ENCODE results near the gene TIMM23. TPM values are rescaled to one million over a fixed set of nuclear protein-coding genes. Genes with fewer than 3 reads are reported as not detected.
"Not testable (repeated sequence)": the region's sequence is repeated elsewhere in the genome, so short reads cannot be mapped to it uniquely, and the experiment has no call there.

The TIMM23 gene, protein sequence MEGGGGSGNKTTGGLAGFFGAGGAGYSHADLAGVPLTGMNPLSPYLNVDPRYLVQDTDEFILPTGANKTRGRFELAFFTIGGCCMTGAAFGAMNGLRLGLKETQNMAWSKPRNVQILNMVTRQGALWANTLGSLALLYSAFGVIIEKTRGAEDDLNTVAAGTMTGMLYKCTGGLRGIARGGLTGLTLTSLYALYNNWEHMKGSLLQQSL
- total RNA-seq (2022) (85.2 and 89.9 TPM in 2 replicates), Bru-seq, nascent RNA (percentile 95 among the genes with signal in this experiment), BruChase-seq, experiment 1, labeled RNA remaining after a 6-hour chase (percentile 86 among the genes with signal in this experiment), BruChase-seq, experiment 2, labeled RNA remaining after a 2-hour chase (percentile 88 among the genes with signal in this experiment)
- long read RNA-seq, transcript TIMM23-201 (7 exons, 1,222 nt), result major isoform, 157 of 178 reads
- long read RNA-seq, partial matches to known transcripts, result 1 of 178 reads
- long read RNA-seq, other reads (novel, unspliced or antisense), result 20 of 178 reads

DNA sequence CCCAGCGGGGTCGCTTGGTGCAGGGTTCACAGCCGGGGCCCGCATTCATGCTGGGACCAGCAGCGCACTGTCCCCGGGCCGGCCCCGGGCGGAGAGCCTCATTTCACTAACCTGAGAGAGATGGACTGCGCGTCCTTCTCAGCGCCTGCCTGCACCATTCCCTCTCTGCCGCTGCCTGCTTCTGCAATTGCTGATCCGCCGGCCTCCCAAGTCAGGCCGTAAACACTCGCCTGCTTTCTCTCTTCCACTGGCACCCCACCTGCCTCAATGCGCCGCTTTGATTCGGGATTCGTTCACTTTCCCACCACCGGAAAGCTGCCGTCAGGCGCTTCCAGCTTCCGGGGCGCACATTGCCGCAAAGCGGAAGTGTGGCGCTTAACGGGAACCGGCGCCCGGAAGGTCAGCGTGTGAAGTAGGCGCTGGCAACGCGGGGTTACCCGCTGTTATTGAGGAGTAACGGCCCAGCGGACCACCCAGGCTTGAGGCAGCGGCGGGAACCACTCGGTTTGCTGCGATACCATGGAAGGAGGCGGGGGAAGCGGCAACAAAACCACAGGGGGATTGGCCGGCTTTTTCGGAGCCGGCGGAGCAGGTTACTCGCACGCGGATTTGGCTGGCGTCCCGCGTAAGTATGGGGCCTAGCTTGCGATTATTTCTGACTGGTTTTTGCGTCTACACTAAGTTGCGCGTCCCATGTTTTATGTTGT lies at the start of gene TIMM23:
Gene TIMM23, plus strand, starts transcription at position 384 of the 707 bp plus-strand sequence. Its CDS starts 136 bp downstream, at position 520.
- H3K9me3 Mint-ChIP-seq (ENCODE audit: unreplicated experiment); H3K36me3 Mint-ChIP-seq (ENCODE audit: insufficient read depth, unreplicated experiment); H3K27me3 Mint-ChIP-seq (ENCODE audit: insufficient read depth, unreplicated experiment); intact Hi-C loops (cut with micrococcal nuclease): not testable (repeated sequence)
- ChIA-PET CTCF (interaction anchor here (0.7 to 1.8 kb wide), 2 partner anchors 49 to 525 kb away, joined by 4 read pairs; no protein-coding TSS in a partner anchor), POLR2A (interaction anchor here (0.7 to 2.4 kb wide), 7 partner anchors 14 to 268 kb away, joined by 3 to 16 read pairs (median 3); partner anchors contain the start of gene NCOA4)
- TSS peak; percentile 65 for BruUV-seq (replicated peaks)
- Mint-ChIP-seq H3K27ac (ENCODE audit: low read depth, unreplicated experiment) (peak within 1 kb of the TSS; percentile 96), H3K4me3 (ENCODE audit: unreplicated experiment) (peak within 1 kb of the TSS; percentile 97), H3K4me1 (ENCODE audit: insufficient read depth, unreplicated experiment) (peaks cover 22% of the 10 kb centered on the region)
- DNase-seq (ENCODE audit: unreplicated experiment), result peak; percentile 86

DNA sequence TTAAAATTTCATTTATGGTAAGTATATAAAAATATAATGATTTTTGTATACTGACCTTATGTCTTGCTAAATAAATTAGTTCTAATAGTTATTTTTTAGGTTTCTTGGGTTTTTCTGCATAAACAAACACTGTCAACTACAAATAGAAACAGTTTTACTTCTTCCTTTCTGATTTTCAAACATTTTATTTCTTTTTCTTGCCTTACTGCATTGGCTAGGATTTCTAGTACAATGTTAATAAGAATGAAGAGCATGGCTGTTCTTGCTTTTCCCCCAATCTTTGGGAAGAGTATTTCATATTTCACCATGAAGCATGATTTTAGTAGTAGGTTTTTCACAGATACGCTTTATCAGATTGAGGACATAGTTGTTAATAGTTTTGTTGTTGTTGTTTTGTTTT lies 45.5 kb upstream of the TIMM23 start:
- H3K27ac Mint-ChIP-seq (ENCODE audit: low read depth, unreplicated experiment); H3K9me3 Mint-ChIP-seq (ENCODE audit: unreplicated experiment); H3K27me3 Mint-ChIP-seq (ENCODE audit: insufficient read depth, unreplicated experiment); H3K4me1 Mint-ChIP-seq (ENCODE audit: insufficient read depth, unreplicated experiment); intact Hi-C loops (cut with micrococcal nuclease); BruUV-seq (replicated peaks); POLR2A ChIA-PET; H3K4me3 Mint-ChIP-seq (ENCODE audit: unreplicated experiment); H3K36me3 Mint-ChIP-seq (ENCODE audit: insufficient read depth, unreplicated experiment); DNase-seq (ENCODE audit: unreplicated experiment); CTCF ChIA-PET: not testable (repeated sequence)

DNA sequence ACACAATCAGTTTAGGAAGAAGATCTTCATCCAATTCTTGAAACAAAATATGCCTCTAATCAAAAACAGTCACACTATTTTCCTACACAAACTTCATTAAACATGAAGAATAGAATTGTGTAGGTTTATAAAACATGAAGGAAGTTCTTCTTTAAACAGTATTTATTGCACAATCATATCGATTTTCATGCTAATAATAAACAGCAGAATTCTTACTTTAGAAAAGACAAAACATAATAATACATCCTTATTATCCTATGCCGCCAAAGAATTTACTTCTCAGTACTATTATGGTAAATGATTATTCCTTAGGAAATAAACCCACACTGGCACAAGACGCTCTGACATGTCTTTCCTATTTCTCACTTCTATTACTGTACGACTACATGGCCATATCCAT lies 41.0 kb upstream of the TIMM23 start:
- POLR2A ChIA-PET; intact Hi-C loops (cut with micrococcal nuclease); BruUV-seq (replicated peaks); H3K27ac Mint-ChIP-seq (ENCODE audit: low read depth, unreplicated experiment); H3K4me3 Mint-ChIP-seq (ENCODE audit: unreplicated experiment); CTCF ChIA-PET; DNase-seq (ENCODE audit: unreplicated experiment); H3K27me3 Mint-ChIP-seq (ENCODE audit: insufficient read depth, unreplicated experiment); H3K9me3 Mint-ChIP-seq (ENCODE audit: unreplicated experiment); H3K36me3 Mint-ChIP-seq (ENCODE audit: insufficient read depth, unreplicated experiment); H3K4me1 Mint-ChIP-seq (ENCODE audit: insufficient read depth, unreplicated experiment): not testable (repeated sequence)

DNA sequence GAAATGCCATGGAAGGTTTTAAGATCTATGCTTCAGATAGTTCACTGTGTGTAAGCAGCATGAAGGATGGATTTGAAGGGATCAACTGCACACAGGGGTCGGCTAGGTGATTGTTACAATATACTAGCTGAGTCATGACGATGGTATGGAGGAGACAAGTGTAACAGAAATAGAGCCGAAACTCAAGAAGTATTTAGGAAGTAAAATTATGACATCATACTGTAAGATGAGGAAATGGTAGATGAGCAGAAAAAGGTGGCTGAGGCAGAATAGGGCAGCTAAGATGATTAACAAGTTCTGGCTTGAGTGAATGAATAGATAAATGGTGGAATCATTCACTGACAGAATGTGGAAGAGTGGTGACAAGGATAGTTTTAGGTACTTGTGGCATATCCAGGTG lies 37.5 kb upstream of the TIMM23 start:
- H3K4me3 Mint-ChIP-seq (ENCODE audit: unreplicated experiment); H3K36me3 Mint-ChIP-seq (ENCODE audit: insufficient read depth, unreplicated experiment); intact Hi-C loops (cut with micrococcal nuclease); CTCF ChIA-PET; H3K4me1 Mint-ChIP-seq (ENCODE audit: insufficient read depth, unreplicated experiment); DNase-seq (ENCODE audit: unreplicated experiment); H3K9me3 Mint-ChIP-seq (ENCODE audit: unreplicated experiment); H3K27me3 Mint-ChIP-seq (ENCODE audit: insufficient read depth, unreplicated experiment); H3K27ac Mint-ChIP-seq (ENCODE audit: low read depth, unreplicated experiment); POLR2A ChIA-PET; BruUV-seq (replicated peaks): not testable (repeated sequence)

DNA sequence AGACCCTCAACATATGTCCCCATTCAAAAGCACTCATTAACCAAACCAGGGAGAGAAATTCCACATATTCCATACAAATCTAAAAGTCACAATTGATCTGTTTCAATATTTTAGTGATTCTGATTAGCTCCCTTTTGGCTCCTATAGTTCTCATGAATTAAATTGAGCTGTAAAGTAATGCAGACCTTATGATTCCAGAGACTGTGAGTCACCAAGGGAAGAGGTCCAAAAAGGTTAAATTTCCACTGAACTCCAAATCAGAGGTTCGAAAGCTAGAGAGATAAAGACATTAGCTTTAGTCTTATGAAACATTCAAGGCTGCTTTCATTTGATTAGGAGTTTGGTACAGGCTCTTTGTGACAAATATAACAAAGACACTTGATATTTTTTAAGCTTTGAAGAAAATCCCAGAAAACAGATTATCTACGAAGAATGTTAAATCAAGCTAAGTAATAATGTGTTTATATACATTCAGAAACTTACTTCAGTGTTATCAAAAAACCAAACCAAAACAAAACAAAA lies 33.1 kb upstream of the TIMM23 start:
- H3K9me3 Mint-ChIP-seq (ENCODE audit: unreplicated experiment); H3K27me3 Mint-ChIP-seq (ENCODE audit: insufficient read depth, unreplicated experiment); BruUV-seq (replicated peaks); DNase-seq (ENCODE audit: unreplicated experiment); H3K4me3 Mint-ChIP-seq (ENCODE audit: unreplicated experiment); H3K27ac Mint-ChIP-seq (ENCODE audit: low read depth, unreplicated experiment); H3K4me1 Mint-ChIP-seq (ENCODE audit: insufficient read depth, unreplicated experiment); H3K36me3 Mint-ChIP-seq (ENCODE audit: insufficient read depth, unreplicated experiment); POLR2A ChIA-PET; intact Hi-C loops (cut with micrococcal nuclease); CTCF ChIA-PET: not testable (repeated sequence)

DNA sequence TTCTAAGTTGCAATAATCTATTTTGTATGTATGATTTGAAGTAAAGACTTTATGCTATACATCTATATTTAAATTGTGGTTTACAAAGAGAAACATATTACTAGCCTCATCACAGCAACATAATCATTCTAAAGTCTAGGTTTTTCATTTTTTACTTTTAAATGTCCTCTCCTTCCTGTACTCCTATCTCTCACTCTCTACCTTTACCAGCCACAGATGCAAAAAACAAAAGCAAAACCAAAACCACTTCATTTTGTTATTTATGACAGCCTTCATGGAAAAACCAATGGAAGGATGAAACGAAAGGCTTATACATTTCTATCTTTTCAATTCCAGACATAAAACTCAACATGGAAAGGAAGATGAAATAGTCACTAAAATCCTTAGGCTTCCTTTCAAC lies 31.1 kb upstream of the TIMM23 start:
- H3K27ac Mint-ChIP-seq (ENCODE audit: low read depth, unreplicated experiment); POLR2A ChIA-PET; BruUV-seq (replicated peaks); intact Hi-C loops (cut with micrococcal nuclease); H3K4me1 Mint-ChIP-seq (ENCODE audit: insufficient read depth, unreplicated experiment); H3K27me3 Mint-ChIP-seq (ENCODE audit: insufficient read depth, unreplicated experiment); H3K9me3 Mint-ChIP-seq (ENCODE audit: unreplicated experiment); H3K36me3 Mint-ChIP-seq (ENCODE audit: insufficient read depth, unreplicated experiment); H3K4me3 Mint-ChIP-seq (ENCODE audit: unreplicated experiment); CTCF ChIA-PET; DNase-seq (ENCODE audit: unreplicated experiment): not testable (repeated sequence)

DNA sequence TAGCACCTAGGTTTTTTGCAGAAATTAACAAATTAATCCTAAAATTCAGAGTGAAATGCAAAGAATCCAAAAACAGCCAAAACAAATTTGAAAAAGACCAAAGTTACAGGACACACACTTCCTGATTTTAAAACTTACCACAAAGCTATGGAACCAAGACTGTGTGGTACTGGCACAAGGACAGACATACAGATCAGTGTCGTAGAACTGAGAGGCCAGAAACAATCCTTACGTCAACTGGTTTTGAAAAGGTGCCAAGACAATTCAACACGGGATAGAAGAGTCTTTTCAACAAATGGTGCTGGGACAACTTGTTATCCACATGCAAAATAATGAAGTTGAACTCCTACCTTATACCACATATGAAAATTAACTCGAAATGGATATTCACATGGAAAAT lies 26.8 kb upstream of the TIMM23 start:
- H3K27ac Mint-ChIP-seq (ENCODE audit: low read depth, unreplicated experiment); POLR2A ChIA-PET; H3K27me3 Mint-ChIP-seq (ENCODE audit: insufficient read depth, unreplicated experiment); CTCF ChIA-PET; intact Hi-C loops (cut with micrococcal nuclease); DNase-seq (ENCODE audit: unreplicated experiment); BruUV-seq (replicated peaks); H3K36me3 Mint-ChIP-seq (ENCODE audit: insufficient read depth, unreplicated experiment); H3K9me3 Mint-ChIP-seq (ENCODE audit: unreplicated experiment); H3K4me3 Mint-ChIP-seq (ENCODE audit: unreplicated experiment): not testable (repeated sequence)
- peaks cover 12% of the 10 kb centered on the region for H3K4me1 Mint-ChIP-seq (ENCODE audit: insufficient read depth, unreplicated experiment)

DNA sequence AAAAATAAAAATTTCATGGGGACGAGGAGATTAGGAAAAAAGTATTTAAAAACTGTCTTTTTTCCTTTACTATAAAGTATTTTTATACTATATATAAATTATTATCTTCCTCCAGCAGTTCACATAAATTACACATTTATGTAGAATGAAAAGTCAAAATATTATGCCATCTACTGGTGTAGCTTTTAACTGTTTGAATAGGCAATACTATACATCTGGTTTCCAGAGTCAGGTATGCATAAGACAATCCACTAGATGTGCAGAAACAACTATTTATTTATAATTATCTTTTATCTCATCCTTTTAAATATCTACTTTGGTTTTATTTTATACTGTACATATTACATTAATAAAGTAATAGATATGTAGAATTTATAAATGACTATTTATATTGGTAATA lies 24.9 kb upstream of the TIMM23 start:
- H3K4me3 Mint-ChIP-seq (ENCODE audit: unreplicated experiment); BruUV-seq (replicated peaks); H3K9me3 Mint-ChIP-seq (ENCODE audit: unreplicated experiment); intact Hi-C loops (cut with micrococcal nuclease); DNase-seq (ENCODE audit: unreplicated experiment); POLR2A ChIA-PET; H3K27me3 Mint-ChIP-seq (ENCODE audit: insufficient read depth, unreplicated experiment); H3K27ac Mint-ChIP-seq (ENCODE audit: low read depth, unreplicated experiment); CTCF ChIA-PET; H3K36me3 Mint-ChIP-seq (ENCODE audit: insufficient read depth, unreplicated experiment): not testable (repeated sequence)
- H3K4me1 Mint-ChIP-seq (ENCODE audit: insufficient read depth, unreplicated experiment), result peaks cover 12% of the 10 kb centered on the region

DNA sequence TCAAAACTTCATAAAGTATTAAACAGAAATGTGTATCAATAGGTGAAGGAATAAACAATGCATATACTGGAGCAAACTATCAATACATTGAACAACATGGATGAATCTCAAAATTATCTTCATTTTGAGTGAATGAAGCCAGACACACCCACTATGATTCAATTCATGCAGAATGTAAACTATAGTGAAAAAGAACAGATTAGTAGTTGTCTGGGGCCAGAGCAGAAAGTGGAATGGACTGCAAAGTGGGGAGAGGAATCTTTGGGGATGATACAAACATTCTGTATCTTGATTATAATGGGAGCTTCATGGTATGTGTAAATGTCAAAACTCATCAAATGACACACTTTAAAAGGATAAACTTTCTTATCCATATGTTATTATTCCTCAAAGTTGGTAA lies 23.5 kb upstream of the TIMM23 start:
- H3K9me3 Mint-ChIP-seq (ENCODE audit: unreplicated experiment); H3K27me3 Mint-ChIP-seq (ENCODE audit: insufficient read depth, unreplicated experiment); POLR2A ChIA-PET; H3K4me3 Mint-ChIP-seq (ENCODE audit: unreplicated experiment); H3K36me3 Mint-ChIP-seq (ENCODE audit: insufficient read depth, unreplicated experiment); DNase-seq (ENCODE audit: unreplicated experiment); intact Hi-C loops (cut with micrococcal nuclease); BruUV-seq (replicated peaks); CTCF ChIA-PET: not testable (repeated sequence)
- Mint-ChIP-seq H3K4me1 (ENCODE audit: insufficient read depth, unreplicated experiment) (peaks cover 12% of the 10 kb centered on the region), H3K27ac (ENCODE audit: low read depth, unreplicated experiment) (peak overlapping the region; percentile 55)
